KOPT-K1 (cell line): ENCODE measurements around the gene EPC2.
"Not testable (repeated sequence)": the region's sequence is repeated elsewhere in the genome, so short reads cannot be mapped to it uniquely, and the experiment has no call there.

Experiments
- H3K27ac ChIP-seq: fragments of 200-600 bp; sonication (generic); 2 replicates; pipeline ENCODE4 v1.5.1; 2016; ENCODE audit warnings: antibody characterized with exemption, mild to moderate bottlenecking, low read depth, low read length; ENCODE audit not compliant: poor library complexity, severe bottlenecking
- H3K36me3 ChIP-seq: fragments of 200-600 bp; sonication (generic); 2 replicates; pipeline ENCODE4 v1.5.1; 2017; ENCODE audit warnings: antibody characterized with exemption, mild to moderate bottlenecking, low read length, moderate library complexity; ENCODE audit not compliant: insufficient read depth
- H3K9me3 ChIP-seq: fragments of 200-600 bp; sonication (generic); 2 replicates; pipeline ENCODE4 v1.5.1; 2017; ENCODE audit warnings: antibody characterized with exemption, low read length, mild to moderate bottlenecking; ENCODE audit not compliant: insufficient read depth, poor library complexity, severe bottlenecking

The EPC2 gene

DNA sequence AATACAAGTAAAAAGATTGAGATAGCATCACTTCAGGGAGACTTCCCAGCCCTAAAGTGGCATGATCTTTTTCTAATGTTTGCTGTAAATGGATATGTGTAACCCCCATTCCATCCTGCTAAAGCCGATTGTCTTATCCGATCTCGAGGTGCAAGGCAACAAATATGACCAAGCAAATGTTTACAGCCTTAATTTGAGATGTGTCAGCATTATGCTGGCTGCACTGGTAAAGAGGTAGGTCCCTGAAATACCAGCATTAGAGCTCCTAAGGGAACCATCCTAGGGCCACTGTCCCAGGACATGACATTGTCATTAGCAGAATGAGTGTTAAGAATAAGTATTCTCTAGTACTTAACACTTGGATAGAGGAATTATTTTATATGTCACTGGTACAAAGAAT, 108.4 kb downstream of the EPC2 start:
- Histone ChIP-seq H3K27ac (no peak overlapping the region), H3K9me3 (no peaks in the 10 kb centered on the region), H3K36me3 (peaks cover 13% of the 10 kb centered on the region)

DNA sequence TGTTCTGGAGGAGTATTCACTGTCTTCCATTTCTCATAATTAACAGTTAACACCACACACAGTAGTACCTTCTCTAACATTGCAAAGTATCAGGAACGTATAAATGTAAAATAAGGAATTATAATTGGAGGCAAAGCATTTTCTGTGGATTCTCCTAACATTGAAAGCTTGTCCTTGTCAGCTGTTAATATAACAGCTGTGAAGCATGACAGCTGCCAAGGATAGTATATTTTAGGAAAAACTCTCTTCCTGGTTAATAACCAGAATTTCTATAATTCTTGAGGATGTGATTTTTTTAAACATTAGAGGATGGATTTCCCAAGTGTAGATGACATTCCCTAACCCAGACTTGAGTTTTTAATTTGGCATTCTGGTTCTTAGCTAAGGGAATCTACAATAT, 110.3 kb downstream of the EPC2 start:
- H3K36me3 ChIP-seq: peaks cover 16% of the 10 kb centered on the region
- H3K9me3 ChIP-seq: no peaks in the 10 kb centered on the region
- H3K27ac ChIP-seq: no peak overlapping the region

DNA sequence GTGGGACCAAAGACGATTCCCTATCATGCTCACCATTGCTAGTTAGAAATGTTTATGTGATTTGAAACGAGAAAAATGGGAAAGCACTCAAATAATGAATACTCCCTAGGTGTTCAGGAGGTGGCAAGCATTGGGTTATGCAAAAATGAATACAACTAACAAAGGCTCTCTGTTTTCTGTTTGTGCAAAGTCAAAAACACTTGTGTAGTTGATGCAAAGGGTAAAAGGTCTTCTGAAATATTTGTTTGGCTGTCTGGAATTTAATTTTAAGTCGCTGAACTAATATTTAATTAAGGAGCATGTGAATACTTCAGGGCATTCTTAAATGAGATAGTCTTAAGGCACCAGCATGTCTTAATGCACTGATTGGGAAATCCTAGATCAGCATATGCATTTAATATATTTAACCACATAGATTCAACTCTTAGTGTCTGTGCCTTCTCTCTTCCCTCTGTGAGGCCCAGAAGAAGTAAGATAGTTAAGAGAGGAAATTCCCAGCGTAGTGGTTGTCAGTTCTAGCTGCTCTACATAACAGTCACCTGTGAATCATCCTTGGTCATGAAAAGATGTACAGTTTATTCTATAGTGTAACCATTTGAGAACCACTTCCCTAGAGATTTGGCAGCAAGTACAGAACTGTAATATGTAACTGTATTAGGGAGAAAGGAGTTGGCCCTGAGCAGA, 111.9 kb downstream of the EPC2 start:
- Histone ChIP-seq H3K27ac (no peak overlapping the region), H3K9me3 (no peaks in the 10 kb centered on the region), H3K36me3 (peaks cover 19% of the 10 kb centered on the region)

DNA sequence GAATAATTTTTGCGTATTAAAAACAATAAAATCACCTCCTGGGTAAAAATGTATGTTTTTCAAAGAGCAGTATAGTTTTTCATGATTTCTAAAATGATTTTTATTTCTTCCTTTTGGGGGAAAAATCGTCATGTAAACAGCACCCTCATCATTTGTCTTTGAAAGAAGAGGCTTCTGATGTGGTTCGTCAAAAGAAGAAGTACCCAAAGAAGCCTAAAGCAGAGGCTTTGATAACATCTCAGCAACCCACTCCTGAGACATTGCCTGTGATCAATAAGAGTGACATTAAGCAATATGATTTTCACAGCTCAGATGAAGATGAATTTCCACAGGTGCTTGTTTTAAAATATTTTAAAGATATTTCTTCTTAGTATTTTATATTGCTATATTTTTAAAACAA, 120.3 kb downstream of the EPC2 start:
- H3K36me3 ChIP-seq: peaks cover 45% of the 10 kb centered on the region
- H3K9me3 ChIP-seq: no peaks in the 10 kb centered on the region
- no peak overlapping the region for H3K27ac ChIP-seq

DNA sequence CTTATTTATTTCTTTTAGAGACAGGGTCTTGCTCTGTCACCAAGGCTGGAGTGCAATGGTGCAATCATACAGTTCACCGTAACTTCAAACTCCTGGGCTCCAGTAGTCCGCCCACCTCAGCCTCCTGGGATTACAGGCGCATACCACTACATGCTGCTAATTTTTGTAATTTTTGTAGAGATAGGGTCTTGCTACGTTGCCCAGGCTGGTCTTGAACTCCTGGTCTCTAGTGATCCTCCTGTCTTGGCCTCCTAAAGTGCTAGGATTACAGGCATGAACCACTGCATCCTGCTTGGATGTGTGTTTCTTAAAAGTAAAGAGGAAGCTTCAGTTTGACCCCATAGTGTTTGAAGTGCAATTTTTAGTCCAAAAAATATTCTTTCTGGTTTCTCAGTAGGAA, 125.5 kb downstream of the EPC2 start:
- Histone ChIP-seq H3K36me3 (peaks cover 64% of the 10 kb centered on the region), H3K27ac (no peak overlapping the region), H3K9me3 (no peaks in the 10 kb centered on the region)

DNA sequence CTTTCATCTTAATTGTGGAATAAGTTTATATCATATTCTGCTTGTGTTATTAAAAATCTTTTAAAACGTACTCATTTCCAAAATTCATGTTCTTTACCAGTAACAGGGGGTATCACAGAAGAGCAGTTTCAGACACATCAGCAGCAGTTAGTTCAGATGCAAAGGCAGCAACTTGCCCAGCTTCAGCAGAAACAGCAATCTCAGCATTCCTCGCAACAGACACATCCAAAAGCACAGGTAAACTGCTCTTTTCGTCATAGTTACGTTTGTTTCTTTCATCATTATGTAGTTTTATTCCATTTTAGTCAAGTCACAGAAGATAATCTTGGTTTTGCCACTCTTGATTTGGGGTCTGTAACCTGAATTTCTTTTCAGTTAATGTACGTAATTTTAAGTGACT, 137.0 kb downstream of the EPC2 start:
- Histone ChIP-seq H3K9me3 (no peaks in the 10 kb centered on the region), H3K36me3 (peaks cover 72% of the 10 kb centered on the region), H3K27ac (no peak overlapping the region)

DNA sequence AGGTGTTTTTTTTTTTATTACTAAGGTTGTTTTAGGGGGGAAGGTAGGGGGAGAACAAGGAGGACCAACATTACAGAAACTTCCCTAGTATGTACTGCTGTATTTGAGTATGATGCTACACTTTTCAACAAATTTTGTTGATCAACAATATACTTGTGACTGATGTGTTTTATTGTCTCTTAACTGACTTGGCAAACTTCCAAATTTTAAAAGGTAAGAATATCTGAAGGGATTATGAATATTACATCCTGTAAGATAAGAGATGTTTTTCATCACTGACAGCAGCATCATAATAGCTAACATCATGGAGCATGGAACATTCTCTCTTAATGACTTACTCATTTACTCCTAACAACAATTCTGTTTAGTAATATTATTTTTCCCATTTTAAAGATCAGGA, 144.5 kb downstream of the EPC2 start:
- no peak overlapping the region for H3K27ac ChIP-seq
- H3K9me3 ChIP-seq: no peaks in the 10 kb centered on the region
- H3K36me3 ChIP-seq: peaks cover 48% of the 10 kb centered on the region

DNA sequence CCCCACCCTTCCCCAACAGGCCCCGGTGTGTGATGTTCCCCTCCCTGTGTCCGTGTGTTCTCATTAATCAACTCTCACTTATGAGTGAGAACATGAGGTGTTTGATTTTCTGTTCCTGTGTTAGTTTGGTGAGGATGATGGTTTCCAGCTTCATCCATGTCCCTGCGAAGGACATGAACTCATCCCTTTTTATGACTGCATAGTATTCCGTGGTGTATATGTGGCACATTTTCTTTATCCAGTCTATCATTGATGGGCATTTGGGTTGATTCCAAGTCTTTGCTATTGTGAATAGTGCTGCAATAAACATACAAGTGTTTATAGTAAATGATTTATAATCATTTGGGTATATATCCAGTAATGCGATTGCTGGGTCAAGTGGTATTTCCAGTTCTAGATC, 145.6 kb downstream of the EPC2 start:
- H3K27ac ChIP-seq, H3K9me3 ChIP-seq: not testable (repeated sequence)
- peaks cover 37% of the 10 kb centered on the region for H3K36me3 ChIP-seq

DNA sequence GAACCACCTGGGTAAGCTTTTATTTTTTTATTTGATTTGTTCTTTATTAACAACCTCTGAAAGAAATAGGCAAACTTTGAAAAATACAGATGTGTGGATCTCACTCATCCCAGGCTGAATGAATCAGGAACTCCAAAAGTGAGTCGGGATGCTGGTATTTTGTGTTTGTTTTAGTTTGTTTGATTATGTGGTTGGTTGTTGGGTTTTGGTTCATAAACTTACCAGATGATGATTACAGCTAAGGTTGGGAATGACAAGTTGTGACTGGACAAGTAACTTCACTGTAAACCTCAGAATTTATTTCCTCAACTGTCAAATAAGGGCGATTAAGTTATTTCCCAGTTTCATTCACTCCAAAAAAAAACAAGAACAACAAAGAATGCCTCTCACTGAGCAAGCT, 150.0 kb downstream of the EPC2 start:
- Histone ChIP-seq H3K9me3 (no peaks in the 10 kb centered on the region), H3K36me3 (peaks cover 6% of the 10 kb centered on the region)

DNA sequence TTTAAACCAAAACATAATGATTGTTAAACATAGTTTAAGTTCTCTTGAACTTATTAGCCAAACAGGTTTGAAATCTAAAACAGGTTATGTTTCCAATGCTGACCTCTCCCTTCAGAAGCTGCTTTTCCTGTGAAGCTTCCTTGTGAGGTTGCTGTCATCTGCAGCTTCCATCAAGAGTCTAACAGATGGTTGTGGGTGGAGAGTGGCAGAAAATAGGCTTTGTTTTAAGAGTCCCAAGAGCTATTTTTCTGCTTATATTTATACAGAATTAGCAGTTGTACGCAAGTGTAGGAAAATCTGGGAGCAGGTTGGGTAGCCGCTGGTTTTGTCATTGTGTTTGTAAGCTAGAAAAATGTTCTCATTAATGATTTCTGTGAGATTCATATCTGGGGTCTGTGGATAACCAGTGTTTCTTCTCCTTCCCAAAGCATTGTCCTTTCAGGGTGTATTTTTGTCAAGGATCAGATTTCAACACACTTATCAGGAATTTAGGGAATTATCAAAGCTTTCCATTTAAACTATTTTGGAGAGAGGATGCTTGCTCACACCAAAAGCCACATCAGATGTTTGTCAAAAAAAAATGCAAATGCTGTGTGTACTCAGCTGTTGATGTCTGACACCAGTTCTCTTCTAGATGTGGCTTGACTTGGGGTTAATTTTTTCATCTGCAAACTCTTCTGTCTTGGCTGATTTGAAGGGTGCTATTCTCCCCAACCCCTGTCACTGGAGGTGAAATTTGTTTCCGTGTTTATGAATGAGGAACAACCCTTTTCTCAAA, 152.4 kb downstream of the EPC2 start:
- Histone ChIP-seq H3K9me3 (no peaks in the 10 kb centered on the region), H3K36me3 (no peaks in the 10 kb centered on the region), H3K27ac (no peak overlapping the region)

More for the DNA sequence above, 150.0 kb downstream of the EPC2 start:
- no peak overlapping the region for H3K27ac ChIP-seq

DNA sequence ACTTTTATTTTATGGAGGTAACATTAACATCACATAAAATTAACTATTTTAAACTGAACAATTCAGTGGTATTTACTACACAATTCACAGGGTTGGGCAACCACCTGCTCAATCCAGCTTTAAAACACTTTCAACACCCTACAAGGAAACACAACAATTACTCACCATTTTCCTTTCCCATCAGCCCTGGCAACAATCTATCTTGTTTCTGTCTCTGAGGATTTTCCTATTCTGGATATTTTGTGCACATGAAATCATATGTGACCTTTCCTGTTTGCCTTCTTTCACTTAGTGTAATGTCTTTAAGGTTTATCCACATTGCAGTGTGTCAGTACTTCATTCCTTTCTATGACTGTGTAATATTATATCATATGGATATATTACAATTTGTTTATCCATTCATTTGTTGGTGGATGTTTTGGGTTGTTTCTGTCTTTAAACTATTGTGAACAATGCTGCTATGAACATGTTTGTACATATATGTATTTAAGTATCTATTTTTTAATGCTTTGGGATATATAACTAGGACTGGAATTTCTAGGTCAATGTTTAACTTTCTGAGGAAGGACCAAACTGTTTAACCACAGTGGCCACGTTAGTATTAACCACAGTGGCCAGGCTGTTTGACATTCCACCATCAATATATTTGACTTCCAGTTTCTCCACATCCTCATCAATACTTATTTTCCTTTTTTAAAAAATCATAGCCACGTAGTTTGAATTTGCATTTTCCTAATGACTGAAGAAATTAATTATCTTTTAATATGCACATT, 158.1 kb downstream of the EPC2 start:
- H3K27ac ChIP-seq: no peak overlapping the region
- no peaks in the 10 kb centered on the region for H3K36me3 ChIP-seq
- H3K9me3 ChIP-seq: peaks cover 4% of the 10 kb centered on the region

DNA sequence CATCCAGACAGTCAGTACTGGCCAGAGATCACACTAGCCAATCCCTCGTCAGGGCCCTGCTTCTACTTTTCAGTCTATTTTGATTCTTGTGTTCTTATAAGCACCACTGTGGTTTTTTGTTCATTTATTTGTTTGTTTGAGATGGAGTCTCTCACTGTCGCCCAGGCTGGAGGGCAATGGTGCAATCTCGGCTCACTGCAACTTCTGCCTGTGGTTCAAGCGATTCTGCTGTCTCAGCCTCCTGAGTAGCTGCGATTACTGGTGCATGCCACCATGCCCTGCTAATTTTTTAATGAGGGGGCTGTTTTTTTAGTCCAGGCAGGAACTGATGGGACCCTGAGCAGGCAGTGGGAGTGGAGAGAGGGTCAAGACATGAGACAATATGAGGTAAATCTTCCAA, 165.5 kb downstream of the EPC2 start:
- Histone ChIP-seq H3K36me3 (no peaks in the 10 kb centered on the region), H3K27ac (no peak overlapping the region), H3K9me3 (peaks cover 4% of the 10 kb centered on the region)

DNA sequence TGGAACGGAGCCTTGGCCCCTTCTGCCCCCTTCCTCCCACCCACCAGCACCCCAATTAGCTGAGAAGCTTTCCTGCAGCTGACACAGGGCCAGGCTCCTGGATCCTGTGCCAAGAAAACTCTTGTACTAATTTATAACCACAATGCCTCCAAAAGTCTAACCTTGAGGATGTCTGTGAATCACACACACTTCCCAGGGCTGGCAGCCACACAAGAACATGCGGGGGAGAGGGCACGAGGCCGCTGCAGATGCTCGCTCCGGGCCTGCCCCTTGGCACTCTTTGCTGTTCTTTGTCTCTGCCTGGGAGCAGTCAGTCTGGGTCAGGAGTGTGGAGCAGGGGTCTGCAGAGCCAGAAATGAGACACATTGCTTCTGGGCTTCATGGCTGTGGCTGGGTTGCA, 167.8 kb downstream of the EPC2 start:
- no peaks in the 10 kb centered on the region for H3K36me3 ChIP-seq
- H3K27ac ChIP-seq: no peak overlapping the region
- peaks cover 3% of the 10 kb centered on the region for H3K9me3 ChIP-seq

DNA sequence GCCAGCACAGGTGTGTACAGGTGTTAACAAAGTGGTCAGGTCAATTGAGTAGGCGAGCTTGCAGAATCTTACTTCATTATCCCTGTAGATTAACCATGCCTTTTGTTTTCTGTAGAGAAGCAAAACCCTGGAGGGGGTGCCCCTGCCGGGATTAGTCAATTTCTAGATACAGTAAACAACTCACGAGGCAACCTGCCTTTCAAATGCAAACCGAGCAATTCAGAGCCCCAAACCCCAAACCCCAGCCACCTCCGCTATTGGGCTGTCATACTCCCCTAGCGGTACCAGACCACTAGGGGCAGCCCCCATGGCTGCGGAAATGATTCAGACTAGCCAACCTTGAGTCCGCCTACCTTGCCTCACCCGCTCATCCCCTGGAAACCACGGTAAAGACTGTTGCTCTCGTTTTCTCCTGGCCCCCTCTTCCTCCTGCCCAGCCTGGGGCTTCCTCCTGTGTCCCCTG, 169.1 kb downstream of the EPC2 start:
- Histone ChIP-seq H3K9me3 (no peaks in the 10 kb centered on the region), H3K27ac (no peak overlapping the region), H3K36me3 (no peaks in the 10 kb centered on the region)

DNA sequence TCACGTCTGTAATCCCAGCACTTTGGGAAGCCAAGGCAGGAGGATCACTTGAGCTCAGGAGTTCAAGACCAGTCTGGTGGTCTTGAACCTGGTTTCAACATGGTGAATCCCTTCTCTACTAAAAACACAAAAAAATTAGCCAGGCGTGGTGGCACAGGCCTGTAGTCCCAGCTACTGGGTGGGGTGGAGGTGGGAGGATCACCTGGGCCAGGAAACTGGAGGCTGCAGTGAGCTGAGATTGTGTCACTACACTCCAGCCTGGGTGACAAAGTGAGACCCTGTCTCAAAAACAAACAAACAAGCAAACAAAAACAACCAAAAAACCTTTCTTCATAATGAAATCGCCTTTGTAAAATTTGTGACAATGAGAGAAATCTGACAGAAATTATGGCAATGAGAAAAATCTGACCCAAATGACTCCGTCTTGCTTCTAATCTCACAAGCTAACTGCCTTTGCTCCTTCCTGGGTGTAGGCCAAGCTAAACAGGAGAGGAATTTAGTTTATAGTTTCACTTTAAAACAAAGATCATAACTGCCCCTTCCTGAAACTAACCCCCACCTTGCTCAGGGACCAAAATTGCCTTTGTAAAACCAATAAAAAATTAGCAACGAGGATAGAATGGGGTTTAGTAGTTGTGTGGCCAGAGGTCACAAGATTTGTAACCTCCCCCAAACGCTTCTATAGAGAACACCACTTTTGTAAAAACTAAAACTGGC, 169.8 kb downstream of the EPC2 start:
- no peak overlapping the region for H3K27ac ChIP-seq
- no peaks in the 10 kb centered on the region for H3K9me3 ChIP-seq
- H3K36me3 ChIP-seq: no peaks in the 10 kb centered on the region
